ENCODE measurements around the gene SUSD4. TPM values are rescaled to one million over a fixed set of nuclear protein-coding genes. Genes with fewer than 3 reads are reported as not detected.

SUSD4 gene
- total RNA-seq, 4 donors from 2014 or later, result 0.24 to 3.2 (median 0.90) TPM

DNA sequence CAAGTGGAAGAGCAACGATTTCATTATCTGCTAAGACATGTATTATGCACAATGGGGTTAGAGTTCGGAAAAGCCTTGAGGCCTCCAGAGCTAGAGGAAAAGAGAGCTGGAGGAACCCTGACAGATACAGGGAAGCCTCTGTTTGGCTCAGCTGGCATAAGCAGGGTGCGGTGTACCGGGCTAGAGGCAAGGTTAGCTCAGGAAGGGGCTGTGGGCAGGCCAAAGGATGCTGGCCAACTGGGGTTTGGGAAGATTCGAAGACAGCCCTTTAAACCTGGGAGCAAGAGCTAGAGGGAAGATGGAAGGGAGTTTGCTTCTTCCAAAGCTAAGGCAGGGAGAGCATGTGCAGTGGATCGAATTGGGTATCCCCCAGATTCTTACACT, 113.4 kb downstream of the SUSD4 start:
- TF ChIP-seq, protein P1, sequence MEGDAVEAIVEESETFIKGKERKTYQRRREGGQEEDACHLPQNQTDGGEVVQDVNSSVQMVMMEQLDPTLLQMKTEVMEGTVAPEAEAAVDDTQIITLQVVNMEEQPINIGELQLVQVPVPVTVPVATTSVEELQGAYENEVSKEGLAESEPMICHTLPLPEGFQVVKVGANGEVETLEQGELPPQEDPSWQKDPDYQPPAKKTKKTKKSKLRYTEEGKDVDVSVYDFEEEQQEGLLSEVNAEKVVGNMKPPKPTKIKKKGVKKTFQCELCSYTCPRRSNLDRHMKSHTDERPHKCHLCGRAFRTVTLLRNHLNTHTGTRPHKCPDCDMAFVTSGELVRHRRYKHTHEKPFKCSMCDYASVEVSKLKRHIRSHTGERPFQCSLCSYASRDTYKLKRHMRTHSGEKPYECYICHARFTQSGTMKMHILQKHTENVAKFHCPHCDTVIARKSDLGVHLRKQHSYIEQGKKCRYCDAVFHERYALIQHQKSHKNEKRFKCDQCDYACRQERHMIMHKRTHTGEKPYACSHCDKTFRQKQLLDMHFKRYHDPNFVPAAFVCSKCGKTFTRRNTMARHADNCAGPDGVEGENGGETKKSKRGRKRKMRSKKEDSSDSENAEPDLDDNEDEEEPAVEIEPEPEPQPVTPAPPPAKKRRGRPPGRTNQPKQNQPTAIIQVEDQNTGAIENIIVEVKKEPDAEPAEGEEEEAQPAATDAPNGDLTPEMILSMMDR (IDR thresholded peaks at IDR 0.05), result no peak
- no peak for DNase-seq (ENCODE audit: low spot score)
- ATAC-seq (ENCODE audit: low FRiP score), result no peak

DNA sequence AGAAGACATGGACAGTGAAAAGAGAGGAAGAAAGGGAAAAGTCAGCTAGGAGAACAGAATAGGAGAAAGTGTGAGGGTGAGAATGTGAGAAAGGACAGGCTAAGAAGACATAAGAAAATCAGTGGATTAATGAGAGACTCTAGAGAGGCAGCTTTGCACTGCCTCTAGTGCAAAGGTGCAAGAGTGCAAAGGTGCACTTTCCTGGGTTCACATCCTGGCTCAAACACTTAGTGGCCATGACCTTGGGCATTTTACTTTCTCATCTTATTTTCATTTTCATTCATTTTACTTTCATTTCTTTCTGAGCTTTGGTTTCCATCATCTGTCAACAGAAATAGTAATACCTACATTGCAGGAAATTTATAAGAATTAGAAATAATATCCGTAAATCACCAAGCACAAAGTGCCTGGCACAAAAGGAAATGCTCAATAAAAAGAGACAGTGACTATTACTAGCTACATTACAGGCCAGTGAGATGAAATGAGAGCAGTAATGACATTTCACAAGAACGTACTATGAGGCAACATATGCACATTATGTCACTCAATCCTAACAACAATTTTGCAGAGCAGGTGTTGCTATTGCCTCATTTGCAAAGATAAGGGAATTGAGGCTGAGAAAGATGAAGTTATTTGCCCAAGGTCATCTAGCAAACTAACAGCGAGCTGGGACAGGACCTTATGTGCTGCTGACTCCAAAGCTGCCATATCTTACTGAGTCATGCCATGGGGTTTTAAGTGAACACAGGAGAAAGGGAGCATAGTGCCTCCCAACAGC, 113.9 kb downstream of the SUSD4 start:
- ATAC-seq (ENCODE audit: low FRiP score) (no peak), DNase-seq (ENCODE audit: low spot score) (no peak)
- TF ChIP-seq, protein P1 (IDR thresholded peaks at IDR 0.05), result no peak

DNA sequence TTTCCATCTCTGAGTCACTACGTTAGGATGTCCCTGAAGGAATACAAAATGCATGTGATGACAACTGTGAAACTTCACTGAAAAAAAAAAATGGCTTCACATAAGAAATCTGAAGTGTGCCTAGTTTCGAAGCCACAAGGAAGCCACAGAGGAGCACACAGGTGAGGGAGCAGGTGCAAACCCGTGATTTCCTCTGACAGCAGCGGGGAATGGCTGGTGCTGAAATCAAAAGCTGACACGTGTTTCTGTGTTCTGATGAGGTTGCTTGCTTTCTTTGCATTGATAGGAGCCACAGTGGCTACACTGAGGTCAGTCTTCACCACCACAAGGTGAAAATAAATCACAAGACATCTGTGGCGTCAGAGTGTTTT, 115.2 kb downstream of the SUSD4 start:
- TF ChIP-seq, protein P1 (IDR thresholded peaks at IDR 0.05), result no peak

DNA sequence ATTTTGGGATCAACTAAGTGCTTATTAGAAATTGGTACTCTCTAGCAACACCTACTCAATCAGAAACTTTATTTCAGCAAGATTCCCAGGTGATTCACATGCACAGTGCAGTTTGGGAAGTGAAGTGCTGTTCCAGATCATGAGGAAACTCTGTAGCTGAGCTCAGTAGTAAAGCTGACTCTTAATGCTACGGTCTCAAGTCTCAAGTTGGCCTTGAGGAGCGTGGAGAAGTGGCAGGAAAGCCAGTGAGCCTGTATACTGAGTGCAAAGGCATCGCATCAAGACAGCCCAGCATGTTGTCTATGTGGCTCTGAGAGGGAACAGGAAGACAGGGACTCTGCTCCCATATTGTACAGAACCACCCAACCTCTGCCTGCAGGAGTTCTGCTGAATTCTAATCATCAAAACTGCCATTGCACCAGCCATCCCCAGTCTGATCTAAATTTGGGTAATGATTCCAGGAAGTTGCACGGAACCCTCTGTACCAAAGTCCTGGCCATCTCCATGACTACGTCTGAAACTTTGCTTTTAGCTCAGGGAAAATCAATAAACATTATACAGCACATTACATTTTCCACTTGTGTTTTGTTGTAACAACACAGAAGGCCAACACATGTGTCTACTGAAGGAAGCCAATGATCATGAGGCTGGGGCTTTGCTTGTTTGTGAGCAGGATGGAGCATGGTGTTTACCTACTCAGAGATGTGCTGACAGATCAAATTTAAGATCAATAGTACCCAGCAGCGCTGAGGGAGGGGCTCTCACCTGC, 115.8 kb downstream of the SUSD4 start:
- DNase-seq (ENCODE audit: low spot score), result no peak
- ATAC-seq (ENCODE audit: low FRiP score), result no peak
- TF ChIP-seq, protein P1 (IDR thresholded peaks at IDR 0.05), result no peak

More for the DNA sequence above, 115.2 kb downstream of the SUSD4 start:
- no peak for DNase-seq (ENCODE audit: low spot score)
- ATAC-seq (ENCODE audit: low FRiP score), result no peak

DNA sequence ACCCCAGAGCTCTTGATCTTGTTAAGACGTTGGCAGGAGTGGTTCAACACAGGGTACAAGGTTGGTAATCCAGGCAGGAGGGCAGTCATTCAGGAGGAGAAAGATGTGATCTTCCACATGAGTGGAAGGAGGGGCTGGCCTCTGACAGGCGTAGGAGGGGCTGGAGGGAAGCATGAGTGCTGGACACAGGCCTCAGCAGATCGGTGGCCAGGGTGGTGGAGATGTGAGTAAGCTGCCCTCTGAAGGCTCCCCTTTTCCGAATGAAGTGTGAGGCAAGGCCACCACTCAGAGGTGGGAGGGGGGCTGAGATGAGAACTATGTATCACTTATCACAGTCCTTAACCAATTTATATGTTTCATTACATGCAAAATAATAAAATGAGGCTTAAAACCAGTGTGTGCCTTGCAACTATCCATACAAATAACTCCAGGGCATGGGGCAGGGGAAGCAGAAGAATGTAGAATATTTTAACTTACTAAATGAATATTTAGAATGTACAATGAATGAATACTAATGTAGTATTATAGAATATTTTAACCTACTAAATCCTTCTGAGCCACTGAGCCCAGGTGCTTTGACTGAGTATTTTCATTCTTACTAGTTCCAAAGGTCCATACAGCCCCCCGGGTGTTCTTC, 117.4 kb downstream of the SUSD4 start:
- TF ChIP-seq, protein P1 (IDR thresholded peaks at IDR 0.05), result no peak
- no peak for DNase-seq (ENCODE audit: low spot score)
- ATAC-seq (ENCODE audit: low FRiP score), result no peak

DNA sequence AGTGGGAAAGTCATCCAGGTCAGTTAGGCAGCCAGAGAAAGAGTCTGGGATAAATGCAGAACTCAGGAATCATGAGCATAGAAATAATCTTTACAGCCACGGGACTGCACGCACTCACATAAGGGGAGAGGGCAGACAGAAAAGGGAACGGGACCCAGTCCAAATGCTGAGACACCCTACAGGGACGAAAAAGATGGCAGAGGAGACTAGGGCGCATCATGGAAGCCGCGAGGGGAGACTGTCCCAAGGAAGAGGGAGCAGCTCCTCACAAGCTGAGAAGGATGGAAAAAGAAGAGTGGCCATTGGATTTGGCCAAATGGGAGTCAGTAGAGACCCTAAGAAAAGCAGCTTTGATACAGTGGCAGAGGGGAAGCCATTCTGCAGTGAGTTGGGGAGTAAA, 118.0 kb downstream of the SUSD4 start:
- TF ChIP-seq, protein P1 (IDR thresholded peaks at IDR 0.05), result no peak
- ATAC-seq (ENCODE audit: low FRiP score) (no peak), DNase-seq (ENCODE audit: low spot score) (no peak)

Measured in omental fat pad (tissue), 4 donors.